Measurements from ENCODE around the gene CRIP3. TPM values are rescaled to one million over a fixed set of nuclear protein-coding genes. Genes with fewer than 3 reads are reported as not detected.

CRIP3 gene
- total RNA-seq, 2 donors from 2014 or later: not detected

GRCh38 chr6:43310624-43311023 lies 2.0 kb upstream of the CRIP3 start:
- H3K4me1 ChIP-seq: peaks cover 14% of the 10 kb centered on the region
- TF ChIP-seq POLR2A (IDR thresholded peaks at IDR 0.05) (no peak), CTCF (IDR thresholded peaks at IDR 0.05) (no peak)
- intact Hi-C loops (cut with DNase I): no loop called here

GRCh38 chr6:43310134-43310533 lies 1.5 kb upstream of the CRIP3 start:
- H3K27me3 ChIP-seq: no peaks in the 10 kb centered on the region
- H3K9me3 ChIP-seq: no peaks in the 10 kb centered on the region
- ATAC-seq (no peak), DNase-seq (no peak)
- H3K27ac ChIP-seq: no peak overlapping the region
- H3K4me1 ChIP-seq: peaks cover 14% of the 10 kb centered on the region
- no peaks in the 10 kb centered on the region for H3K36me3 ChIP-seq (replicated peaks in 1 of 2; ENCODE audit: insufficient read depth in 1 of 2, low read depth in 2 of 2)
- TF ChIP-seq CTCF (IDR thresholded peaks at IDR 0.05): no peak
- no peak overlapping the region for H3K4me3 ChIP-seq
- intact Hi-C loops (cut with DNase I): no loop called here
- WGBS, 2 donors: 97 to 100% methylated on average over 2 of the region's 2 CpGs

More at GRCh38 chr6:43310624-43311023, 2.0 kb upstream of the CRIP3 start:
- DNase-seq: no peak
- Histone ChIP-seq H3K27ac (no peak overlapping the region), H3K9me3 (no peaks in the 10 kb centered on the region), H3K4me3 (no peak overlapping the region), H3K36me3 (replicated peaks in 1 of 2; ENCODE audit: insufficient read depth in 1 of 2, low read depth in 2 of 2) (no peaks in the 10 kb centered on the region), H3K27me3 (no peaks in the 10 kb centered on the region)
- no peak for ATAC-seq

DNA sequence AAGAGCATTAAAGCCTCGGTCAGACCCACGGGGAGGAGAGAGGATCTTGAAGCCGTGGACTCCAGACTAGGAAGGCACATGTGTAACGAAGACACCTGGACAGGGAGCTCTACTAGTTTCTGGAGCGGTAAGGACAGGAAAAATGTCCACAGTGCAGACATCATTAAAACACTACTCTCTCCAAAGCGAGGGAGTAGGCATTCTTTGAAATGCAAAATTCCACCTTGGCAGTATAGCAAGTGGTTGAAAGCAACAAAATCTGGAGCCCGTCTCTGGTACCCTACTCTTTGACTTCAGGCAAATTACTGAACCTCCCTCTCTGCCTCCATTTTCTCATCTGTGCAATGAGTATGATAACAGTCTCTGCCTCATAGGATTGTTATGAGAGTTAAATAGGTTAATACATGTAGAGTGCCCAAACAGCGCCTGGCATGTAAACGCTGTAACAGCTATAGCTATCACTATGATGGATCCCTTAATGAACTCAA lies 408 bp upstream of the CRIP3 start:
- 34 to 35% methylated on average over 9 of the region's 9 CpGs for WGBS, 2 donors
- Histone ChIP-seq H3K4me3 (no peak overlapping the region), H3K4me1 (peaks cover 14% of the 10 kb centered on the region), H3K36me3 (replicated peaks in 1 of 2; ENCODE audit: insufficient read depth in 1 of 2, low read depth in 2 of 2) (no peaks in the 10 kb centered on the region), H3K27ac (peak overlapping the region in 1 of 4 donors; percentile 24), H3K27me3 (no peaks in the 10 kb centered on the region), H3K9me3 (no peaks in the 10 kb centered on the region)
- no peak for TF ChIP-seq POLR2A (IDR thresholded peaks at IDR 0.05)
- no peak for TF ChIP-seq CTCF (IDR thresholded peaks at IDR 0.05)
- intact Hi-C loops (cut with DNase I): no loop called here
- ATAC-seq (peak; percentile 8), DNase-seq (no peak)

GRCh38 chr6:43307451-43308100 lies 1.1 kb downstream of the CRIP3 start:
- Histone ChIP-seq H3K36me3 (replicated peaks in 1 of 2; ENCODE audit: insufficient read depth in 1 of 2, low read depth in 2 of 2) (no peaks in the 10 kb centered on the region), H3K27ac (peak overlapping the region in 1 of 4 donors; percentile 24), H3K27me3 (no peaks in the 10 kb centered on the region), H3K4me1 (peaks cover 14% of the 10 kb centered on the region), H3K9me3 (no peaks in the 10 kb centered on the region), H3K4me3 (no peak overlapping the region)
- intact Hi-C loops (cut with DNase I): no loop called here
- no peak for TF ChIP-seq CTCF (IDR thresholded peaks at IDR 0.05)
- TF ChIP-seq POLR2A (IDR thresholded peaks at IDR 0.05): no peak
- ATAC-seq (no peak), DNase-seq (no peak)
- WGBS, 2 donors: 84 to 88% methylated on average over 4 to 5 of the region's 5 CpGs

DNA sequence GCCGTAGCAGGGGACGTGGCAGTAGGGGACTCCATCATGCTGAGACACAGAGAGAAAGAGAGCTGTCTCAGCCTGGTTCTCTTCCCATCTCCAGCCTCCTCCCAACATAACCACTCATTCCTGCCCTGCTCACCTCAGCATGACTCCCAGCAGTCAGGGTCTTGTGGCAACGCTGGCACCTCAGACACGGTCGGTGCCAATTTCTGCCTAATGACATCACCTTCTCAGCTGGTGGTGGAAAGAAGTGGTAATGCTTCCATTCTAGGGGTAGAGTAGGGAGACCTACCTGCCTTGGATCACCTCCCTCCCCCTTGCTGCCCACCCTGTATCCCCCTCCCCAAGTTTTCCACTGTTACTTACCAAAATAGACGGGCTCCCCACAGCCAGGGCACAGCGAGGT lies 2.5 kb downstream of the CRIP3 start:
- WGBS, 2 donors: 84 to 92% methylated on average over 5 to 7 of the region's 7 CpGs
- Histone ChIP-seq H3K4me3 (no peak overlapping the region), H3K27me3 (no peaks in the 10 kb centered on the region), H3K9me3 (no peaks in the 10 kb centered on the region), H3K27ac (no peak overlapping the region), H3K4me1 (peaks cover 14% of the 10 kb centered on the region), H3K36me3 (replicated peaks in 1 of 2; ENCODE audit: insufficient read depth in 1 of 2, low read depth in 2 of 2) (no peaks in the 10 kb centered on the region)
- no peak for TF ChIP-seq CTCF (IDR thresholded peaks at IDR 0.05)
- no peak for TF ChIP-seq POLR2A (IDR thresholded peaks at IDR 0.05)
- DNase-seq (no peak), ATAC-seq (no peak)
- intact Hi-C loops (cut with DNase I): no loop called here
